ENCODE measurements around the gene CDH15.

Gene CDH15

DNA sequence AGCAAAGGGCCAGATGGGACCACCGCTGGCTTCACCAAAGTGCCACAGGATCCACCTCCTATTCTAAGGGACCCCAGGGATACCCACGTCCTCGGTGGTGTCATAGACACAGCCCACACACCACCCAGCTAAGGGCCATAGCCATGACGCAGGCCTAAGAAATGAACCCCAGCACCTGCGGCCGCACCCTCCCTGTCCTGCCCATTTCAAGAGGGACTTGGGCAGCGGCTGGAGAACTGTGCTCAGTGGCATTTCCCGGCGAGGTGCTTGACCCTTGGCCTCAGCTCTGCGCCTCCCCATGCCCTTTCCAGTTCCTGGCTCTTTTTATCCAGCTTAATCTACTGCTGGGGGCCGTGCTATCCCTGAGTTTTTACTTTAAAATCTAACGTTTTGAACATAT, 73.2 kb downstream of the CDH15 start:
- ChIA-PET CTCF (interaction anchor here (1.1 kb wide), 1 partner anchor 318 kb away, joined by 3 read pairs; no protein-coding TSS in a partner anchor), POLR2A (interaction anchor here (0.7 kb wide), 1 partner anchor 174 kb away, joined by 5 read pairs; no protein-coding TSS in a partner anchor)
- Histone ChIP-seq H3K4me1 (ENCODE audit: control insufficient read depth, insufficient read depth, low read length) (peaks cover 2% of the 10 kb centered on the region; the same call in 1 of the 2 replicates), H3K27ac (ENCODE audit: extremely low read depth, low read depth, low read length) (no peak overlapping the region), H3K9me3 (ENCODE audit: control insufficient read depth, insufficient read depth, low read depth, low read length) (no peaks in the 10 kb centered on the region), H3K4me3 (ENCODE audit: low read depth, low read length) (no peak overlapping the region), H3K36me3 (ENCODE audit: control insufficient read depth in 2 of 2, insufficient read depth in 1 of 2, low read length in 2 of 2) (no peaks in the 10 kb centered on the region)
- TF ChIP-seq, protein P1, sequence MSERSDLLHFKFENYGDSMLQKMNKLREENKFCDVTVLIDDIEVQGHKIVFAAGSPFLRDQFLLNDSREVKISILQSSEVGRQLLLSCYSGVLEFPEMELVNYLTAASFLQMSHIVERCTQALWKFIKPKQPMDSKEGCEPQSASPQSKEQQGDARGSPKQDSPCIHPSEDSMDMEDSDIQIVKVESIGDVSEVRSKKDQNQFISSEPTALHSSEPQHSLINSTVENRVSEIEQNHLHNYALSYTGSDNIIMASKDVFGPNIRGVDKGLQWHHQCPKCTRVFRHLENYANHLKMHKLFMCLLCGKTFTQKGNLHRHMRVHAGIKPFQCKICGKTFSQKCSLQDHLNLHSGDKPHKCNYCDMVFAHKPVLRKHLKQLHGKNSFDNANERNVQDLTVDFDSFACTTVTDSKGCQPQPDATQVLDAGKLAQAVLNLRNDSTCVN (tag by site-specific recombination; optimal IDR thresholded peaks at IDR 0.05): no peak
- TF ChIP-seq ZSCAN30 (tag by site-specific recombination; IDR thresholded peaks at IDR 0.05) (no peak), ZNF76 (tag by site-specific recombination; IDR thresholded peaks at IDR 0.05; ENCODE audit: borderline replicate concordance, low read depth) (no peak), ZNF610 (tag by site-specific recombination; IDR thresholded peaks at IDR 0.05; ENCODE audit: borderline replicate concordance) (no peak), ZNF529 (tag by site-specific recombination; IDR thresholded peaks at IDR 0.05; ENCODE audit: insufficient replicate concordance) (no peak), ZNF544 (tag by site-specific recombination; IDR thresholded peaks at IDR 0.05) (no peak), ZNF629 (tag by site-specific recombination; IDR thresholded peaks at IDR 0.05) (no peak), ZNF510 (tag by site-specific recombination; IDR thresholded peaks at IDR 0.05; ENCODE audit: insufficient replicate concordance) (no peak)
- TF ChIP-seq, protein P2, sequence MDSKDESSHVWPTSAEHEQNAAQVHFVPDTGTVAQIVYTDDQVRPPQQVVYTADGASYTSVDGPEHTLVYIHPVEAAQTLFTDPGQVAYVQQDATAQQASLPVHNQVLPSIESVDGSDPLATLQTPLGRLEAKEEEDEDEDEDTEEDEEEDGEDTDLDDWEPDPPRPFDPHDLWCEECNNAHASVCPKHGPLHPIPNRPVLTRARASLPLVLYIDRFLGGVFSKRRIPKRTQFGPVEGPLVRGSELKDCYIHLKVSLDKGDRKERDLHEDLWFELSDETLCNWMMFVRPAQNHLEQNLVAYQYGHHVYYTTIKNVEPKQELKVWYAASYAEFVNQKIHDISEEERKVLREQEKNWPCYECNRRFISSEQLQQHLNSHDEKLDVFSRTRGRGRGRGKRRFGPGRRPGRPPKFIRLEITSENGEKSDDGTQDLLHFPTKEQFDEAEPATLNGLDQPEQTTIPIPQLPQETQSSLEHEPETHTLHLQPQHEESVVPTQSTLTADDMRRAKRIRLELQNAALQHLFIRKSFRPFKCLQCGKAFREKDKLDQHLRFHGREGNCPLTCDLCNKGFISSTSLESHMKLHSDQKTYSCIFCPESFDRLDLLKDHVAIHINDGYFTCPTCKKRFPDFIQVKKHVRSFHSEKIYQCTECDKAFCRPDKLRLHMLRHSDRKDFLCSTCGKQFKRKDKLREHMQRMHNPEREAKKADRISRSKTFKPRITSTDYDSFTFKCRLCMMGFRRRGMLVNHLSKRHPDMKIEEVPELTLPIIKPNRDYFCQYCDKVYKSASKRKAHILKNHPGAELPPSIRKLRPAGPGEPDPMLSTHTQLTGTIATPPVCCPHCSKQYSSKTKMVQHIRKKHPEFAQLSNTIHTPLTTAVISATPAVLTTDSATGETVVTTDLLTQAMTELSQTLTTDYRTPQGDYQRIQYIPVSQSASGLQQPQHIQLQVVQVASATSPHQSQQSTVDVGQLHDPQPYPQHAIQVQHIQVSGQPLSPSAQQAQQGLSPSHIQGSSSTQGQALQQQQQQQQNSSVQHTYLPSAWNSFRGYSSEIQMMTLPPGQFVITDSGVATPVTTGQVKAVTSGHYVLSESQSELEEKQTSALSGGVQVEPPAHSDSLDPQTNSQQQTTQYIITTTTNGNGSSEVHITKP (tag by site-specific recombination; IDR thresholded peaks at IDR 0.05): no peak
- TF ChIP-seq, protein P3, sequence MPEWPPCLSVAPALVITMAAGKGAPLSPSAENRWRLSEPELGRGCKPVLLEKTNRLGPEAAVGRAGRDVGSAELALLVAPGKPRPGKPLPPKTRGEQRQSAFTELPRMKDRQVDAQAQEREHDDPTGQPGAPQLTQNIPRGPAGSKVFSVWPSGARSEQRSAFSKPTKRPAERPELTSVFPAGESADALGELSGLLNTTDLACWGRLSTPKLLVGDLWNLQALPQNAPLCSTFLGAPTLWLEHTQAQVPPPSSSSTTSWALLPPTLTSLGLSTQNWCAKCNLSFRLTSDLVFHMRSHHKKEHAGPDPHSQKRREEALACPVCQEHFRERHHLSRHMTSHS (tag by site-specific recombination; IDR thresholded peaks at IDR 0.05): no peak
- TF ChIP-seq, protein P4, sequence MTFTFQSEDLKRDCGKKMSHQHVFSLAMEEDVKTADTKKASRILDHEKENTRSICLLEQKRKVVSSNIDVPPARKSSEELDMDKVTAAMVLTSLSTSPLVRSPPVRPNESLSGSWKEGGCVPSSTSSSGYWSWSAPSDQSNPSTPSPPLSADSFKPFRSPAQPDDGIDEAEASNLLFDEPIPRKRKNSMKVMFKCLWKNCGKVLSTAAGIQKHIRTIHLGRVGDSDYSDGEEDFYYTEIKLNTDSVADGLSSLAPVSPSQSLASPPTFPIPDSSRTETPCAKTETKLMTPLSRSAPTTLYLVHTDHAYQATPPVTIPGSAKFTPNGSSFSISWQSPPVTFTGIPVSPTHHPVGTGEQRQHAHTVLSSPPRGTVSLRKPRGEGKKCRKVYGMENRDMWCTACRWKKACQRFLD (tag by site-specific recombination; IDR thresholded peaks at IDR 0.05): no peak
